ENCODE results near the gene CIPC.

Gene CIPC

GRCh38 chr14:77125823-77126325, 27.8 kb downstream of the CIPC start:
- DNase-seq (ENCODE audit: low read depth), result no peak

DNA sequence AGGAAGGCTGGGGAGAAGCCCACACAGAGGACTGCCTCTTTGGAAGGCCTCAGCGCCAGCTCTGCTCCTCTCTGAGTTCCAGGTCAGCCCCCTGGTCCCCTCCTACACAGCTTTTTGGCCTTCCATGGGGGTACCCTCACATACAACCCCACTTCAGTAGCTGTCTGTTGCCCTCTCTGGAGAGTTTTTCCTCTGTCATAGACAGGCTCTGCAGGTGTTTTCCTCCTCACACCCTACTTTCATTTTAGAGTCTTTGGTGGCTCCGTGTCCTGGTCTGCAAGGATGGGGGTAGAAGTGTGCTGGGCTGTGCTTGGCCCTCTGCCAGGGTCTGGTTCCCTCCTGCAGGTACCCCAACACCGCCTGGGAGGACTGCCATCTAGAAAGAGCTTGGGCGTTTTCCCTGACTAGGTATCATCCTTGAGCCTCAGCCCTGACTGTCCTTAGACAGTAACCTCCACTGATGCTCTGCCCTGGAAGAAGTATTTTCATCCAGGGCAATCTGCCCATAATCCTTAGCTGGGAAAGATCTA, 28.5 kb downstream of the CIPC start:
- DNase-seq (ENCODE audit: low read depth), result no peak

DNA sequence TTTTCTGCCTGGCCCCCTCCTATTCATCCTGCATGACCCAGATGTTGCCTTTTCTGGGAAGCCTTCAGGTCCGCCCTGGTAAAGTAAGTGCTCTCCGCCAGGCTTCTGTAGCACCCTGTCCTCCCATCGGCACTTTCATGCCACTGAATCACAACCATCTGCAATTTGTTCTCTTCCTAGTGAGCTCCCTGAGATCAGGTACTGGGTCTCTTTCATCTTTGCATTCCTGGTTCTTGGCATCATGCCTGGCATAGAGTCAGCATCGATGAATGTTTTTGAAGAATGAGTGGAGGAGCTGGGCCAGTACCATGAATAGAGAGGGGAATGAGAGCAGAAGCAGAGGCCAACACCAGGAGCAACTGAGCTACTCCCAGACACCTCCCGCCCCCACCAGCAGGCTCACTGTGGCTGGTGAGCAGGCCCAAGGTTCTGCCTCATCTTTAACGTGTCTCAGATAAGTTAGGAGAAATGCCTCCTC, 30.4 kb downstream of the CIPC start:
- DNase-seq (ENCODE audit: low read depth), result no peak

- no peak for DNase-seq (ENCODE audit: low read depth)
Observed at GRCh38 chr14:77130386-77130785, 32.3 kb downstream of the CIPC start.

GRCh38 chr14:77131206-77131605, 33.1 kb downstream of the CIPC start:
- DNase-seq (ENCODE audit: low read depth), result no peak

DNA sequence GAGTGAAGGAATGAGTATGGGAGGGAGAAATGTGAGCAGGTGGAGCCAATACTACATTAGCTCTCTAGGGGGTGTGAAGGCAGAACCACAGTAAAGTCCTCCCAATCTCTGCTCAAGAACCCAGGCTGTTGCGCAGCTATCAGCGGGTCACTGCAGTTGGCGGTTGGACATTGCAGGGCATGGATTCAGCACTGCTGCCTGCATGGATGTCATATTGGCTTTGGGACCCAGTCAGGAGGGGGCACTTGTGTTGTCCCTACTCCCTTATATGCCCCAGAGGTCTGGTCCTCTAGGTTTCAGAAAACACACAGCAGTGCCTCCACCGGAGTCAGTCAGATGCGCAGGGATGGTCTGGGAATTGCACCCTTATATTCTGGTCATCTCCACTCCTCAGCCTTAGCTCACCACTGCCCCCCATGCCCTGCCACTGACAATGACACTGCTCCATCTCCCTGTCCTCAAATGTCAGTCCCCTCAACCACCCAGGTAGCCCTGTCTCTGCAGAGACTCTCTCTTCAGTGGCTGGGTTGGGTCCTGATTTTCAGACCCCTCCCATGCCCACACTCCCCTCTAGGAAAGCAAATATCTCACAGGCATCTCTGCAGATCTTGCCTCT, 33.9 kb downstream of the CIPC start:
- no peak for DNase-seq (ENCODE audit: low read depth)

GRCh38 chr14:77133720-77134338, 35.8 kb downstream of the CIPC start:
- DNase-seq (ENCODE audit: low read depth), result peak; percentile 42

DNA sequence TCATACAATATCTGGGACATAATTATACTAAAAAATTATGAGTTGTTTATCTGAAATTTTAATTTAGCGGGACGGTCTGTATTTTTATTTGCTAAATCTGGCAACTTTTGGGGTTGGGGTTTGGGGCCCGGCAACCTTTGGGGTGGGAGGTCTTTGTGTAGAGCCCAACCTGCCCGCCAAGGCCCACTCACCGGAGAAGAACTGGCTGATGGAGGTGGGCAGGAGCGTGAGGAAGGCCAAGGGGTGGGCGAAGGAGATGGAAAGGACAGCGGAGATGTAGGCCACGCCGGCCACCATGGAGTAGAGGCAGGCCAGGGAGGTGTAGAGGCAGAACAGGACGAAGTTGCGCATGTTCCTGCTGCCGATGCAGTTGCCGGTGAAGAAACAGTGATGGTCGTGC, 41.0 kb downstream of the CIPC start:
- DNase-seq (ENCODE audit: low read depth), result no peak

GRCh38 chr14:77139540-77140358, 41.7 kb downstream of the CIPC start:
- DNase-seq (ENCODE audit: low read depth), result peak; percentile 22

DNA sequence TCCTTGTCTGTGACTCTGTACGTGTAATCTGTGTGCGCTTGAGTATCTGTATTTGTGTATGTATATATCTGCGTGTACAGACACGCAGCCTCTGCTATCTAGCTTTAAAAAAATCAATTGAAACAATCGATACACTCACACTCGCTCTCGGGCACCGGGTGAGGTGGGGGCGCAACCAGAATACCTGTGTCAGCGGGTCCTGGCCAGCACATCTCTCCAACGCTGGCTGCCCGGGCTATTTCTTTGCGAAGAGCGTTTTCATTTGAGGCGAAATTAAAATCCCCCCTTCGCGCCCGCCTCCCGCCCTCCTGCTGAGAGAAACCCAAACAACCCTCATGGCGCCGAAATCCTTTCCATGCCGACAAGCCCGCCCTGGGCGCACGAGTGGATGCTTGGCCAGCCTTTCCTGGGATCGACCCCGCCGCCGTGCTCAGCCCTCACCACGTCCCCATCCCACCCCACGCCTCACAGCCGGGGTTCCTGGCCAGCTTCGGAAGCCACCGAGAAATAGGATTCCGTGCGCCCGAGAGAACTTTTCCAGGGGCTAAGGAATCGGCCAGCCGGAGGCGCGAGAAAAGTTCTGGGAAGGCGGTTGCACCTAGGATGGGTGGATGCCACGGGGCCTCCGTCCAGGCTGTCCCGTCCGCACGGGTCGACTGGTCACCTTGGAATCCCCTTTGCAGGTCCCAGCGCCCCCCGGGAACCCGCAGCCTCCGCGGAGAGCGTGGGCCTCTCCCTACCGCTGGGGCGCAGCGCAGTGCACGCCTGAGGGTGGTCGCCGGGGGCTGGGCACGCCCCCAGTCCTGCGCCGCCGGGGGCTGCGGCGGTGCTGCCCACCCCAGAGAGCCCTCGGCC, 42.5 kb downstream of the CIPC start:
- no peak for DNase-seq (ENCODE audit: low read depth)

- DNase-seq (ENCODE audit: low read depth), result no peak
Observed at GRCh38 chr14:77141214-77142004, 43.4 kb downstream of the CIPC start, which contains the start of gene ZDHHC22. ZDHHC22 (minus strand) TSS chr14:77141791; CDS start chr14:77139738, 2,053 bp downstream.

DNA sequence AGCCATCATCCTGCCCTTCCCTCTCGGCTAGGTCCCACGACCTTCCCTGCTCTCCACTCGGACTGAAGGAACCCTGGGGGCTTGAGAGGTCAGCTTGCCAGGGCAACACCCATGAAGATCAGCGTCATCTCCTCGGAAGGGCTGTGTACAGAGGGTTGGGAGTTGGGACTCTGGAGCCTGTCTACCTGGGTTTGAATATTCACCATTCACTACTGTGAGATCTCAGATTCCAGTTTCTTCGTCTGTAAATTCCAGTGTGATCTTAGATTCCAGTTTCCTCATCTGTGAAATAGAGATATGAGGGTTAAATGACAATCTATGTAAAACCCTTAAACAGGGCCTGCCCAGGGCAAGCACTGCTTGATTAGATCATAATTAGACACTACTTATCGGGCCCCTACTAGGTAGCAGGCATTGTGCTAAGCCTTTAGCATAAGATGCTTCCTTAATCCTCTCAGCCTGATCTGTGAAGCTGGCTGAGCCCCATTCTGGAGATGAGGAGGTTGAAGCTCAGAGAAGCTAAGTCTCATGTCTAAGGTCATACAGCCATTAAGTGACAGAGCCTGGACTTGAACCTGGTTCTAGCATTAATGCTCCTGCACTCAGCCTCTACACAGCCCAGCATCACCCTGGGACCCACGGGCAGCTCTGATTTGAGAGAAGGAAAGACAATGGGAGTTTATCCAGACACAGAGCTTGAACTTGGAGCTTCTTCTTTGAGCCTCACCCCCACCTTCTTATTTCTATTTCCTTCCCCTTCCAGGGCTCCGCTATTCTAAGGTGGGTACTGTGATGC, 44.1 kb downstream of the CIPC start:
- no peak for DNase-seq (ENCODE audit: low read depth)

GRCh38 chr14:77143071-77143470, 45.0 kb downstream of the CIPC start:
- no peak for DNase-seq (ENCODE audit: low read depth)

DNA sequence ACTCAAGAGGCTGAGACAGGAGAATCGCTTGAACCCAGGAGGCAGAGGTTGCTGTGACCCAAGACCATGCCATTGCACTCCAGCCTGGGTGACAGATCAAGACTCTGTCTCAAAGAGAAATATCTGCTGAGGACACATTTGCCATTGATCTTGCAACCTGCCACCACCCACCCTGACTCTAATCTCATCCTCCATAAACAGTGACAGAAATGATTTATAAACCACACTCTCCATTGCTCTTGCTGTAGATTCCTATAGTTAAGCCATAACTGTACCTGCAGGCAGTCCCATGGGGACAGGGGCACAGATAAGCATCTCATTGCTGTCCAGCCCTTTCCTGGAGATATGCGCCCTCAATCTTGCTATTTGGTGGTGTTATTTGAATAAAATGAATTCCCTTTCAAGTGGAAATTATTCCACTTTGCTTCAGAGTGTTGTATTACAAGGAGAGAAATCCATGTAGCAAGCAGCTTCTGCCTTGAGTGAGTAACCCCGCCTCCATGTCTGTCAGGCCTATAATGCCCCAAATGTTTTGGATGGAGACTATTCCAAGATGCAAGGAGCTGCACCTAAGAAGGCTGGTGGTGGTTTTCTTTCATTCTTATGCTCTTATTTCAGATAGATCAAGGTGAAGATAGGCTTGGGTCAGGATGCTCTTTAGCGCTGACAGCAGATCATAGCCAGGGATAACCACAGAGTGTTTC, 46.5 kb downstream of the CIPC start:
- DNase-seq (ENCODE audit: low read depth), result no peak

GRCh38 chr14:77145975-77146740, 48.1 kb downstream of the CIPC start:
- no peak for DNase-seq (ENCODE audit: low read depth)

GRCh38 chr14:77148510-77149231, 50.6 kb downstream of the CIPC start:
- DNase-seq (ENCODE audit: low read depth), result no peak

DNA sequence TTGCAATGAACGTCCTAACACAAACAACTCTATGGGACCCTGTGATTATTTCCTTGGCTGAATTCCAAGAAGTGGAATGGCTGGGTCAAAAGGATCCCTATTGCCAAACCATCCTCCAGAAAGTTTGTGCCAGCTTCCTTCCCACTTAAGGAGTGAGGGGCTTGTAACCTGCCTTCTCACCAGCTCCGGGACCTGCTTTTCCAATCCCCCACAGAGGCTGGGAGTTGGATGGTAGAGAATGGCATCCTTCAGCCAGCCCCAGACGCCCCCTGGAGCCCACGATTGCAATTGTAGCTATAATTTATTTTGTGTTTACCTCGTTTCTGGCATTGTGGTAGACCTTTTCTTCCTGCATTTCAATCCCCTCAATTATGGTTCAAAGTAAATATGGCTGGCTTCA, 53.2 kb downstream of the CIPC start:
- DNase-seq (ENCODE audit: low read depth), result no peak

Measured in T follicular helper cell (primary cell).